HG03039 (cell line): ENCODE results near the gene NAV1.
"Not testable (repeated sequence)": the region's sequence is repeated elsewhere in the genome, so short reads cannot be mapped to it uniquely, and the experiment has no call there.

ENCODE experiments used
- ATAC-seq: cut with Tn5 transposase; IDR thresholded peaks from one replicate; pipeline ENCODE4 v1.9.1; 2021; ENCODE audit warnings: mild to moderate bottlenecking, moderate library complexity; ENCODE audit not compliant: unreplicated experiment

NAV1 gene

DNA sequence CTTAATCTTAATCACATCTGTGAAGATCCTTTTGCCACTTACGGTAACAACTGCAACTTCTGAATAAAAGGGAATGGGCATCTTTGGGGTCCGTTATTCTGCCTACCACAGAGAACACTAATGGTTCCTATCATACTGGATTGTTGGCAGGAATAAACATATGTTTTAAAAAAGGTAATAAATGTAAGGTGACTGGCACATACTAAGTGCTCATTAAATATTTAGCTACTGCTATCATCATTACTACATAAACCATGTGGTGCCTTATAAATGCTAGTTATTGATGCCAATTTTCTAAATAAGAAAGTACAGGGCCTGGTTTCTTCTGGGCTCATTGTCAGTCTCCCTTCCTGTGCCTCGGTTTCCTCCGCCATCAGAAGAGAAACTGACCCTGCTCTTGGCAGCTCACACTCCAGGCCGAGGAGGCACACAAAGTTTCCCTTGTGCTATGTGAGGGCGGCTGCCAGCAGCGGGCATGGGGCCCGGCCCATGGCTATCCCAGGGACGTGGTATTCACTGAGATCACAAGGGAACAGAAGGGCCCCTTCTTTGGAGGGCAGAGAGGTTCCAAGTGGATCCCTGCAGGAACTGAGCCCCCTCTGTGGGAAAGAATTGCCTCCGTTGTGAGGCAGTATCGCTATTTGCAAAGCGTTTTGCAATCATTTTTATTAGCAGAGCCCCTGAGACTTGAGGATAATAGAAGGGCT lies 26.2 kb downstream of the NAV1 start:
- no peak for ATAC-seq

- no peak for ATAC-seq
Observed at GRCh38 chr1:201565771-201566528, 27.0 kb downstream of the NAV1 start.

GRCh38 chr1:201566529-201566823 lies 27.5 kb downstream of the NAV1 start:
- ATAC-seq = no peak

- ATAC-seq = no peak
Observed at GRCh38 chr1:201566933-201567801, 28.2 kb downstream of the NAV1 start.

DNA sequence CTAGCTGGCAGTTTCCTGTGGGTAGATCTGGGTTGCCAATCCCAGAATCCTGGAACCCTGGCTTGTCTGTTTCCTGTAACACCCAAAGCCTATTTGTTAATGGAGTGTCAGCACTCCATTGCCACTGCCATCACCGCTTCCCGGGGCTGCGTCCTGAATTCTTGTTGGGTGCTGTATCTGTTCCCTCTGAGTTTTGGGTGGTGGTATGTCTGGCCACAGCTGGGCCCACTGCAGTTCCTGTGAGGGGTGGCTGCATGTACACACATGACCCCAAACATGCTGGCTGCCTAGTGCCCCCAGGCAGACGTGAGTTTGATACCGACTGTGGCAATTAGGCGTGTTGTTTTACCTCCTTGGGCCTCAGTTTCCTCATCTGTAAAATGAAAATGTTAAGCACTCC lies 29.3 kb downstream of the NAV1 start:
- ATAC-seq = no peak

GRCh38 chr1:201568859-201569294 lies 29.9 kb downstream of the NAV1 start:
- ATAC-seq = no peak

GRCh38 chr1:201570181-201570885 lies 31.4 kb downstream of the NAV1 start:
- no peak for ATAC-seq

DNA sequence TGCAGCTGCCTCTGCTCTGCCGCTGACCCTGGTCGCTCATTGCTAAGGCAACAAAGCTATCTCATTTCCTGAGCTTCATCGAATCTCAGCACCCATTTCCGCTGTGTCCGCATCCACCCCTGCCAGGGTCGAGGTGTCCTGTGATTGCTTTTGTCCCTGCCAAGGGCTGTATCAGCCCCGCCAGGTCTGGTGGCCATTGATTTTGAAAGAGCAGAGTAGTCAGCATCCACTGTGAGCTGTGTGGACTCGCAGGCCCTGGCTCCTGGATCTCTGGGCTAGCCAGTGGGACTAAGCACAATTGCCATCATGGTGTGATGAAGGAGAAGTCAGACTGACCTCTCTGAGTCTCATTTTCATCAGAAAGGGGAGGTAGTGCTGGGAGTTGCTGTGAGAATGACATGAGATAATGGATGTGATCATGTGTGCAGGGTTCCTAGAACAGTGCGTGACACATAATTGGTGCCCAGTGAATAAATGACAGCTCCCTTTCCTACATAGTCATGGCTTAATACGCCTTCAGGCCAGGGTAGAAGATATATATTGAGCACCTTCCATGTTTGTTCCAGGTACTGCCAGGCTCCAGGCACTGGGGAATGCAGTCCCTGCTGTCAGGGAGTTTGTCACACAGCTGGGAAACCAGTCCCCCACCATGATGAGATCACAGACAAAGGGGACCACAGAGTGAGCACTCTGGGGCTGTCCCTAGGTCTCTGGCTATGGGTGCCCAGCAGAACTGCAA lies 32.1 kb downstream of the NAV1 start:
- ATAC-seq = no peak

DNA sequence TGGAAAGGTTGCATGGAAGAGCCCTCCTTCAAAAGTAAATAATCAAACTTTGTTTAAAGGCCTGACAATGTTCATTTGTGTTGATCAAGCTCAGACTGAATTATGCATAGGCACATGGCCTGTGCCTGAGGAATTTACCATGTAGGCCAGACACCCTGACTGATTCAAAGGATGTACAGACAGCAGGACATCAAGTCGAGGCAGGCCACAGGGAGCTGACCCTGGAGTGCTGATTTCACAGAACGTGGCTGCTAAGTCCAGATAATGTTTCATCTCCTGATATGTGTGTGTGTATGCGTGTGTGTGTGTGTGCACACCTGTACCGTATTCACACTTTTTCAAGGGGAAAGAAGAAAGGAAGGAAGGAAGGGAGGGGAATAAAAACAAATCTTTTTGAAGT lies 34.1 kb downstream of the NAV1 start:
- ATAC-seq = no peak

DNA sequence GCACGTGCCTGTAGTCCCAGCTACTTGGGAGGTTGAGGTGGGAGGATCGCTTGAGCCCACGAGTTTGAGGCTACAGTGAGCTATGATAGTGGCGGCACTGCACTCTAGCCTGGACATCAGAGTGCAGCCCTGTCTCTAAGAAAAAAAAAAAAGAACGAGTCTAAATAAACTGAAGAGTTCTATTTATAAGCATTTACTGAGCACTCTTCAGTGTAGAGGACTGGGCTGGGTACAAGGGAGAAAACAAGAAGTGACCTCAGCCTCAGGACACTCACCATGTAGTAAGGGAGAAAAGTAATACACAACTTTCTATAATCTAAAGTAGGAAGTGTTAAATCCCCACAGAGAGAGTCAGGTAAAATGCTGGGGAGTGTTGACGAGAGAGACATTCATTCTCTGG lies 35.0 kb downstream of the NAV1 start:
- ATAC-seq = no peak

GRCh38 chr1:201575912-201576311 lies 37.0 kb downstream of the NAV1 start:
- ATAC-seq = no peak

GRCh38 chr1:201576914-201577313 lies 38.0 kb downstream of the NAV1 start:
- no peak for ATAC-seq

DNA sequence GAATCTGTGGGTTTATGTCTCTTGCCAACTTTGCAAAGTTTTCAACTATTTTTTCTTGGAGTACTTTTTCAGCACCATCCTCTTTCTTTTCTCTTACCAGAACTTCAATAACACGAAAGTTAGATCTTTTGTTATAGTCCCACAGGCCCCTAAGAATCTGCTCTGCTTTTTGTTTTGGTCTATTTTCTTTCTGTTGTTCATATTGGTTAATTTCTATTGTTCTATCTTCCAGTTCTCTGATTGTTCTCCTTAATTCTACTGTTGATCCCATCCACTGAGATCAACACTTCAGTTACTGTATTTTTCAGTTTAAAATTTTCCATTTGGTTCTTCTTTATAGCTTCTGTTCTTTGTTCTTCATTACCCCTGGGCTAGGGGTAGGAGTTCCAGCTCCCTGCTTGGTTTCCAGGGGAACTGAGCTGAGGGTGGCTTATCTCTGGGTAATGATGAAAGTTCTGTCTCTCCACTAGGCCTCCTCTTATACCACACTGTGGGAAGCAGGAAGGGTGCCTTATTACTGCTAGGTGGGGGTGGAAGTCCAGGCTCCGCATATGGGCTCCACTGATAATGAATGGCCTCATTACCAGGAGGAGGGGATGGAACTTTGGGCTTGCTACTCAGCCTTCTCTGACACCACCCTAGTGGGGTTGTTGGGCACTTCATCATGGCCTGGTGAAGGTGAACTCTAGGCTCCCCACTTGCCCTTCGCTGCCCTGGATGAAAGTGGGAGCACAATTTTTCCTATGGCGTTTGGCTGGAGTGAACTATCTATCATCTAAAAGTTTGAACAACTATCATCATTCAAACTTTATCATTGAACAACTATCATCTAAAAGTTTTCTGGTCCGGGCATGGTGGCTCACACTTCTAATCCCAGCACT lies 39.3 kb downstream of the NAV1 start:
- no peak for ATAC-seq

- not testable (repeated sequence) for ATAC-seq
Observed at GRCh38 chr1:201581371-201581770, 42.4 kb downstream of the NAV1 start.

- ATAC-seq = no peak
Observed at GRCh38 chr1:201582705-201583442, 43.9 kb downstream of the NAV1 start.

- ATAC-seq = no peak
Observed at GRCh38 chr1:201583663-201584062, 44.7 kb downstream of the NAV1 start.

- no peak for ATAC-seq
Observed at GRCh38 chr1:201584471-201585092, 45.7 kb downstream of the NAV1 start.

GRCh38 chr1:201585093-201585483 lies 46.2 kb downstream of the NAV1 start:
- no peak for ATAC-seq
